ENCODE data around the gene TRIM8. TPM values are rescaled to one million over a fixed set of nuclear protein-coding genes. Genes with fewer than 3 reads are reported as not detected.

Gene TRIM8
- total RNA-seq, 2 experiments from 2014 or later = 39.5 to 39.8 TPM

- Mint-ChIP-seq H3K27ac (peak overlapping the region; percentile 91), H3K36me3 (ENCODE audit: low read depth) (peaks cover 18% of the 10 kb centered on the region), H3K27me3 (no peaks in the 10 kb centered on the region), H3K4me3 (peak overlapping the region; percentile 85), H3K4me1 (ENCODE audit: low read depth) (peaks cover 17% of the 10 kb centered on the region), H3K9me3 (no peaks in the 10 kb centered on the region)
- intact Hi-C loops (cut with micrococcal nuclease) = no loop called here
- ATAC-seq = peak; percentile 67
- POLR2A ChIA-PET = interaction anchor here (0.7 to 4.5 kb wide), 5 partner anchors 10 to 191 kb away, joined by 3 to 35 read pairs (median 4); partner anchors contain the start of gene C10orf95
- CTCF ChIA-PET = interaction anchor here (1.8 kb wide), 1 partner anchor 72 kb away, joined by 6 read pairs; the partner anchor contains the start of genes ARL3 and SFXN2
- peak; percentile 99 for DNase-seq
- TF ChIP-seq CTCF (IDR thresholded peaks at IDR 0.05) = no peak
Observed at GRCh38 chr10:102641880-102642735, 2.2 kb upstream of the TRIM8 start.

GRCh38 chr10:102642736-102643335 lies 1.4 kb upstream of the TRIM8 start:
- no peak for ATAC-seq

GRCh38 chr10:102643336-102644065 lies 778 bp upstream of the TRIM8 start:
- no peak for TF ChIP-seq CTCF (IDR thresholded peaks at IDR 0.05)
- no peaks in the 10 kb centered on the region for H3K9me3 Mint-ChIP-seq
- ATAC-seq (no peak), DNase-seq (peak; percentile 59)
- H3K4me3 Mint-ChIP-seq = peak overlapping the region; percentile 85
- peaks cover 27% of the 10 kb centered on the region for H3K36me3 Mint-ChIP-seq (ENCODE audit: low read depth)
- no peaks in the 10 kb centered on the region for H3K27me3 Mint-ChIP-seq
- ChIA-PET POLR2A (interaction anchor here (0.6 to 4.5 kb wide), 8 partner anchors 9 to 192 kb away, joined by 3 to 35 read pairs (median 5); partner anchors contain the start of genes ARL3, C10orf95, SFXN2 and WBP1L), CTCF (interaction anchor here (1.3 to 3.8 kb wide), 10 partner anchors 8 to 141 kb away, joined by 4 to 22 read pairs (median 6); partner anchors contain the start of genes ACTR1A, ARL3 and SFXN2)
- peak overlapping the region; percentile 93 for H3K27ac Mint-ChIP-seq
- intact Hi-C loops (cut with micrococcal nuclease) = no loop called here
- H3K4me1 Mint-ChIP-seq (ENCODE audit: low read depth) = peaks cover 31% of the 10 kb centered on the region

More at GRCh38 chr10:102642736-102643335, 1.4 kb upstream of the TRIM8 start:
- ChIA-PET POLR2A (interaction anchor here (0.7 to 4.5 kb wide), 4 partner anchors 10 to 191 kb away, joined by 3 to 35 read pairs (median 4); partner anchors contain the start of gene C10orf95), CTCF (interaction anchor here (1.8 kb wide), 1 partner anchor 72 kb away, joined by 6 read pairs; the partner anchor contains the start of genes ARL3 and SFXN2)
- Mint-ChIP-seq H3K36me3 (ENCODE audit: low read depth) (peaks cover 23% of the 10 kb centered on the region), H3K27ac (peak overlapping the region; percentile 93), H3K4me1 (ENCODE audit: low read depth) (peaks cover 24% of the 10 kb centered on the region), H3K4me3 (peak overlapping the region; percentile 85), H3K9me3 (no peaks in the 10 kb centered on the region), H3K27me3 (no peaks in the 10 kb centered on the region)
- intact Hi-C loops (cut with micrococcal nuclease) = no loop called here
- DNase-seq = peak; percentile 66
- no peak for TF ChIP-seq CTCF (IDR thresholded peaks at IDR 0.05)

- TF ChIP-seq CTCF (IDR thresholded peaks at IDR 0.05) = peak; percentile 58
- intact Hi-C loops (cut with micrococcal nuclease) = loop anchor here (5.0 kb wide), 1 partner anchor 67 kb away; the partner anchor contains the start of genes ARL3 and SFXN2
- CTCF ChIA-PET = interaction anchor here (0.8 to 3.8 kb wide), 14 partner anchors 9 to 181 kb away, joined by 4 to 22 read pairs (median 8); partner anchors contain the start of genes ACTR1A, ARL3 and SFXN2
Observed at GRCh38 chr10:102644646-102645387, 538 bp downstream of the TRIM8 start.

More at GRCh38 chr10:102644646-102645387, 538 bp downstream of the TRIM8 start:
- peak; percentile 85 for DNase-seq
- ATAC-seq = peak; percentile 10
- Mint-ChIP-seq H3K36me3 (ENCODE audit: low read depth) (peaks cover 30% of the 10 kb centered on the region), H3K9me3 (no peaks in the 10 kb centered on the region), H3K4me1 (ENCODE audit: low read depth) (peaks cover 43% of the 10 kb centered on the region), H3K27me3 (no peaks in the 10 kb centered on the region), H3K4me3 (peak overlapping the region; percentile 99), H3K27ac (peak overlapping the region; percentile 95)
- POLR2A ChIA-PET = interaction anchor here (0.7 to 4.5 kb wide), 16 partner anchors 9 to 194 kb away, joined by 3 to 35 read pairs (median 4); partner anchors contain the start of genes ARL3, SFXN2 and WBP1L
